Colon (tissue), 2 donors: Measurements from ENCODE around the gene TRIO.

ENCODE experiments used
- FAIRE-seq: peaks from 2 replicates; lab custom pipeline; 2012; peaks lifted over from hg19 to GRCh38; lab: Jason Lieb, UNC
- donor health status: control.
- donor health status: control.

TRIO gene

GRCh38 chr5:14168144-14168792 is 25.1 kb downstream of the TRIO start:
- no peak for FAIRE-seq

- FAIRE-seq = no peak
Observed at GRCh38 chr5:14168793-14169262, 25.7 kb downstream of the TRIO start.

GRCh38 chr5:14171046-14171445 is 27.9 kb downstream of the TRIO start:
- no peak for FAIRE-seq

- FAIRE-seq = no peak
Observed at GRCh38 chr5:14171621-14172020, 28.5 kb downstream of the TRIO start.

- no peak for FAIRE-seq
Observed at GRCh38 chr5:14172149-14172795, 29.1 kb downstream of the TRIO start.

- no peak for FAIRE-seq
Observed at GRCh38 chr5:14173377-14174229, 30.5 kb downstream of the TRIO start.

GRCh38 chr5:14174230-14174636 is 31.1 kb downstream of the TRIO start:
- FAIRE-seq = no peak

GRCh38 chr5:14175381-14175780 is 32.2 kb downstream of the TRIO start:
- no peak for FAIRE-seq

GRCh38 chr5:14176888-14177287 is 33.7 kb downstream of the TRIO start:
- FAIRE-seq = no peak

- FAIRE-seq = no peak
Observed at GRCh38 chr5:14177634-14178033, 34.5 kb downstream of the TRIO start.

- FAIRE-seq = no peak
Observed at GRCh38 chr5:14178091-14178490, 34.9 kb downstream of the TRIO start.

- no peak for FAIRE-seq
Observed at GRCh38 chr5:14178671-14179211, 35.6 kb downstream of the TRIO start.

GRCh38 chr5:14179446-14179845 is 36.3 kb downstream of the TRIO start:
- no peak for FAIRE-seq

GRCh38 chr5:14180437-14180836 is 37.3 kb downstream of the TRIO start:
- no peak for FAIRE-seq

GRCh38 chr5:14181299-14181968 is 38.3 kb downstream of the TRIO start:
- FAIRE-seq = no peak

- no peak for FAIRE-seq
Observed at GRCh38 chr5:14182761-14183160, 39.6 kb downstream of the TRIO start.

GRCh38 chr5:14183187-14183939 is 40.2 kb downstream of the TRIO start:
- FAIRE-seq = no peak

- FAIRE-seq = no peak
Observed at GRCh38 chr5:14184082-14184481, 40.9 kb downstream of the TRIO start.

GRCh38 chr5:14184725-14185124 is 41.6 kb downstream of the TRIO start:
- no peak for FAIRE-seq

GRCh38 chr5:14185326-14186058 is 42.4 kb downstream of the TRIO start:
- no peak for FAIRE-seq
